ENCODE measurements around the gene WWOX.

The WWOX gene

GRCh38 chr16:78635807-78636206 lies 536.4 kb downstream of the WWOX start:
- DNase-seq, result no peak

GRCh38 chr16:78638371-78638770 lies 538.9 kb downstream of the WWOX start:
- DNase-seq, result no peak

DNA sequence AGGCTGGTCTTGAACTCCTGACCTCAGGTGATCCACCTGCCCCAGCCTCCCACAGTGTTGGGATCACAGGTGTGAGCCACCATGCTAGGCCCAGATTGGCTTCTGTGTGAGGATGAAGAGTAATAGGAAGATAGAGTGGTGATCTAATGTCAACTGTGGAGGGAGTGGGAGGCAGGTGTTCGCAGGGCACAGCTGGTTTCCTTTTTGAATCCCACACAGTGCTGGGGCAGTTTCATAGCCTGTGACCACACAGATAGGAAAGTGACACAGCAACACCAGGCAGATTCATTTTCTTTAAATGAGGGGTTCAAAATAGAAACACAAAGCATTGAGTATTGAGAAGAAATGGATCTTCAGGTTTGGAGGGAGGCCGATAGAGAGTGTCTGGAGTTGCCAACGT lies 540.3 kb downstream of the WWOX start:
- peak; percentile 6 for DNase-seq

DNA sequence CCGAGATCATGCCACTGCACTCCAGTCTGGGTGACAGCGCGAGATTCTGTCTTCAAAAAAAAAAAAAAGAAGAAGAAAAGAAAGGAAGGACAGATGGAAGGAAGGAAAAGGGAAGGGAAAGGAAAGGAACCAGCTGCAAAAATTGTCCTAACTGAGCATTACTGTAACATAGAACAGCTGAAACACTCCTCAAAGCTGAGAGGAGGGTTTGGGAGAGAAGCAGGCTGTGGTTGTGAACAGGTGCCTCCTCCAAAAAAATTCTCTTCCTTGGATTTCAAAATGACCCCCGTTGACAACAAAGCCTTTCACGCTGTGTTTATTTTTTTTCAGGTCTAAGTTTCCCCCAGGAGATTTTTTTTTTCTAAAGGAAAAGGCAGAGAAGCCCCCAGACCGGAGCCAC lies 541.4 kb downstream of the WWOX start:
- no peak for DNase-seq

DNA sequence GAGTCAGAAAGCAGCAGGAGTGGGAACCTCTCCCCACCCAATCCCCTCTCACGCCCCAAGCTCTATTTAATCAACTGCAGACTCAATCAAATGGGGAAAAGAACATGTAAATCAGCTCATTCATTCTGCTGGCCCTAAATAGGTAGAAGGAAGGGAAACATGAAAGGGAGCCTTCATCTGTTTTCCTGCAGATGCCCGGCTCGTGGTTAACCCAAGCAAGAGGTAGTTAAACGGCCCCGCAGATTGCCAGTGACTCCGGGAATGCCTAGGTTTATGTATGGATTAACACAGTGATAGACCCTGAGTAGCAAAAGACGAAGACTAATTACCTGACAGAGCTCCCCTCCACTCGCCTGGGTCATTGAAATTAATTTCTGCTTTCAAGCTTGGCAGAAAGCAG lies 542.0 kb downstream of the WWOX start:
- no peak for DNase-seq

- no peak for DNase-seq
Measured at GRCh38 chr16:78642621-78643285, 543.3 kb downstream of the WWOX start.

DNA sequence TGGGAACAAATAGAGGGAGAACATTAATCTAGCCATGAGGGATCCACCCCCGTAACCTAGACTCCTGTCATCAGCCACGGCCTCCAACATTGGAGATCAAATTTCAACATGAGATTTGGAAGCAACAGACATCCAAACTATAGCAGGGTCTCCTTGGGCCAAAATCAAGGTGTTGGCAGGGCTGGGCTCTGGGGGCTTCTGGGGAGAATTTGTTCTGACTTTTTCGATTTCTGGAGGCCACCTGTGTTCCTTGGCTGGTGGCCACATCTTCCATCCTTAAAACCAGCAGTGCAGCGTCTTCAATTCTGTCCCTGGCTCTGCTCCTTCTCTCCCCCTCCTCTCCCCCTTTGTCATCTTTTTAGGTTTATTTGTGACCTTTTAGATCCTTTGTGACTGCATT lies 546.2 kb downstream of the WWOX start:
- no peak for DNase-seq

- no peak for DNase-seq
Measured at GRCh38 chr16:78647019-78647418, 547.6 kb downstream of the WWOX start.

GRCh38 chr16:78647491-78647890 lies 548.0 kb downstream of the WWOX start:
- DNase-seq, result no peak

GRCh38 chr16:78648517-78648916 lies 549.1 kb downstream of the WWOX start:
- DNase-seq, result no peak

- DNase-seq, result no peak
Measured at GRCh38 chr16:78650339-78651074, 551.1 kb downstream of the WWOX start.

- no peak for DNase-seq
Measured at GRCh38 chr16:78654929-78655328, 555.5 kb downstream of the WWOX start.

DNA sequence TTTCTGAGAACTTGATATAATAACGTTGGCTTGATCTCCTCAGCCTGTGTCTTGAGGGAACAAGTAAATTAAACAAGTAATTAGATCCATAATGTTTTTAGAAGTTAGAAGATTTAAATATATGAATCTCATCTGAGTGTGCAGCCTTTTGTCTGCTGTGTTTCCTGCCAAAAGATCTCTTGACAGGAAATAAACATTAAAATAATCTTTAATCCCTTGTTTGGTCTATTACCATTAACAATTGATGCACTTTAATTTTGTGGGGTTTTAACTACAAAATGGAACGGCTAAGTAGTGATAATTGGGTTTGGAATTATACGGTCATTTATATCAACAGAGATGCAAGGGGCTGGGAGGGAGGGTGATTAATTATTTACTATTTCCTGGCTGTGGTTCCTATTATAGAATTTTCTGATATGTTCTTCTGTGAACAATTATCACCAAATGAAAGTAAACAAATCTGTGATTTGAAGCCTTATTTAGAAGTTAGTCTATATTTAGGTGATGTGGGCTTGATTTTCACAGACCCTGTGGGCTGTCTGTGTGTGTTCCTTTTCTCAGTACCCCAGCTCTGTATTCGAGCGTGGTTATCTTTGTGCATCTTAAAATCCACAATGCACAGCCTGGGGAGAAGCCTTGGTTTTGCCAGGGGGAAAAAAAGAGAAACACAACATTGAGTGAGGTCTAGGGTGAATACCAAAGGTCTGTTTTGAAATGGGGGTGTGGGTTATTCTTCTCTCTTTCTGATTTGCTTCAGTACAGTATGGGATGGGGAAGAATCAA lies 556.1 kb downstream of the WWOX start:
- no peak for DNase-seq

- no peak for DNase-seq
Measured at GRCh38 chr16:78656887-78657286, 557.4 kb downstream of the WWOX start.

DNA sequence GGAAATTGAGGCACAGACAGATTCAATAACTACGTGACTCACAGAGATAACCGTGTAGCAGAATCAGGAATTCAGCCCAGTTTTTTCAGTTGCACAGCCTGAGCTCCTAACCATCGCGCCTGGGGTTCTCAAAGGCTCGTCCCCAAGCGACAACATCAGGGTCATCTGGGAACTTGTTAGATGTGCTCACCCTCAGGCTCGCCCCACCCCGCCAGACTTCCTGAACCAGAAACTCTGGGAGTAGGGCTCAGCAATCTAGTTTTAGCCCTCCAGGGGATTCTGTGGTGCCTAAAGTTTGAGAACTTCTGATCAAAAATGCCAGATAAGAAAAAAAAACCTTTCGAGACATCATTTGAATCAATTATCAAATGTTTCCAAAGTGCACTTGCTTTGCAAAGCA lies 559.8 kb downstream of the WWOX start:
- DNase-seq, result no peak

- no peak for DNase-seq
Measured at GRCh38 chr16:78659668-78660217, 560.3 kb downstream of the WWOX start.

DNA sequence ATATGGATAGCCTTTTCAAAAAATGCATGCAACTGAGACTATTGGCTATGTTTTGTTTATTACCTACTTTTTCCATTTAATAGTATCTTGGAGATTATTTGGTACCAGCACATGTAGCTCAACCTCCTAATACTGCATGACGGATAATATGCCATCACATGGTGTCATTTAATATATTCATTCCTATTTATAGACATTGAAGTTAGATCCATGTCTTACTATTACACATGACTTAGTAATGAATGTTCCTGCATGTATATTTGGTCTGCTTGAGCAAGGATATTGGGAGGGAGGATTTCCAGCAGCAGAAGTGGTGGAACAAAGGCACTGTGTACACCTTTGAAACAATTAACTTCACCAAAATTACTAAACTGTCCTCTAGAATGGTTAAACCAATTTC lies 561.3 kb downstream of the WWOX start:
- DNase-seq, result no peak

- no peak for DNase-seq
Measured at GRCh38 chr16:78663690-78664089, 564.2 kb downstream of the WWOX start.

GRCh38 chr16:78664811-78665772 lies 565.6 kb downstream of the WWOX start:
- no peak for DNase-seq

- no peak for DNase-seq
Measured at GRCh38 chr16:78666318-78666717, 566.9 kb downstream of the WWOX start.

GRCh38 chr16:78667675-78668074 lies 568.2 kb downstream of the WWOX start:
- DNase-seq, result no peak

GRCh38 chr16:78668393-78668792 lies 568.9 kb downstream of the WWOX start:
- no peak for DNase-seq
